ENCODE data around the gene PHPT1.

PHPT1 gene

DNA sequence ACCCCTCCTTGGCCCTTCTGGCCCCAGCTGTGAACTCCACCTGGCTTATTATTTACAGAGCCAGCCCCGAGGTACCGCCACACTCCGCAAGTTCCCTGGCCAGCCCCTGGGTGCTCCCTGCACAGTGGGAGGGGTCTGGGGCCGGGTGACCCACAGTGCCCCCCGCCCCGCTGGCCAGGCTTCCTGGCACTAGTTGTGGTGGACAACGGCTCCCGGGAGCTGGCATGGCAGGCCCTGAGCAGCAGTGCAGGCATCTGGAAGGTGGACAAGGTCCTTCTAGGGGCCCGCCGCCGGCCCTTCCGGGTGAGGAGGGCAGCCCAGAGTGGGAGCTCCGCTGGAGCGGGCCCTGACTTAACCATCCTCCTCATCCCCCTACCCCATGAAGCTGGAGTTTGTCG, 6.9 kb downstream of the PHPT1 start:
- Histone ChIP-seq H3K36me3 (ENCODE audit: control insufficient read depth, low read depth, low read length) (peaks cover 4% of the 10 kb centered on the region), H3K9me3 (ENCODE audit: control insufficient read depth, low read depth, low read length) (no peaks in the 10 kb centered on the region), H3K4me3 (ENCODE audit: low read length) (no peak overlapping the region), H3K9ac (ENCODE audit: low read length) (no peak overlapping the region), H3K4me1 (ENCODE audit: control insufficient read depth, low read depth, low read length) (no peaks in the 10 kb centered on the region), H3K27ac (ENCODE audit: low read length) (no peak overlapping the region), H3K27me3 (ENCODE audit: control insufficient read depth, insufficient read depth, low read length) (no peaks in the 10 kb centered on the region)

GRCh38 chr9:136856541-136857141, 7.4 kb downstream of the PHPT1 start:
- no peak overlapping the region for H3K27ac ChIP-seq (ENCODE audit: low read length)
- no peak overlapping the region for H3K9ac ChIP-seq (ENCODE audit: low read length)
- H3K4me1 ChIP-seq (ENCODE audit: control insufficient read depth, low read depth, low read length), result no peaks in the 10 kb centered on the region
- peaks cover 10% of the 10 kb centered on the region for H3K36me3 ChIP-seq (ENCODE audit: control insufficient read depth, low read depth, low read length)
- H3K9me3 ChIP-seq (ENCODE audit: control insufficient read depth, low read depth, low read length), result no peaks in the 10 kb centered on the region
- no peaks in the 10 kb centered on the region for H3K27me3 ChIP-seq (ENCODE audit: control insufficient read depth, insufficient read depth, low read length)
- H3K4me3 ChIP-seq (ENCODE audit: low read length), result no peak overlapping the region

GRCh38 chr9:136857166-136857565, 8.0 kb downstream of the PHPT1 start:
- Histone ChIP-seq H3K27ac (ENCODE audit: low read length) (no peak overlapping the region), H3K36me3 (ENCODE audit: control insufficient read depth, low read depth, low read length) (peaks cover 15% of the 10 kb centered on the region), H3K9me3 (ENCODE audit: control insufficient read depth, low read depth, low read length) (no peaks in the 10 kb centered on the region), H3K4me3 (ENCODE audit: low read length) (no peak overlapping the region), H3K4me1 (ENCODE audit: control insufficient read depth, low read depth, low read length) (no peaks in the 10 kb centered on the region), H3K27me3 (ENCODE audit: control insufficient read depth, insufficient read depth, low read length) (no peaks in the 10 kb centered on the region), H3K9ac (ENCODE audit: low read length) (no peak overlapping the region)

DNA sequence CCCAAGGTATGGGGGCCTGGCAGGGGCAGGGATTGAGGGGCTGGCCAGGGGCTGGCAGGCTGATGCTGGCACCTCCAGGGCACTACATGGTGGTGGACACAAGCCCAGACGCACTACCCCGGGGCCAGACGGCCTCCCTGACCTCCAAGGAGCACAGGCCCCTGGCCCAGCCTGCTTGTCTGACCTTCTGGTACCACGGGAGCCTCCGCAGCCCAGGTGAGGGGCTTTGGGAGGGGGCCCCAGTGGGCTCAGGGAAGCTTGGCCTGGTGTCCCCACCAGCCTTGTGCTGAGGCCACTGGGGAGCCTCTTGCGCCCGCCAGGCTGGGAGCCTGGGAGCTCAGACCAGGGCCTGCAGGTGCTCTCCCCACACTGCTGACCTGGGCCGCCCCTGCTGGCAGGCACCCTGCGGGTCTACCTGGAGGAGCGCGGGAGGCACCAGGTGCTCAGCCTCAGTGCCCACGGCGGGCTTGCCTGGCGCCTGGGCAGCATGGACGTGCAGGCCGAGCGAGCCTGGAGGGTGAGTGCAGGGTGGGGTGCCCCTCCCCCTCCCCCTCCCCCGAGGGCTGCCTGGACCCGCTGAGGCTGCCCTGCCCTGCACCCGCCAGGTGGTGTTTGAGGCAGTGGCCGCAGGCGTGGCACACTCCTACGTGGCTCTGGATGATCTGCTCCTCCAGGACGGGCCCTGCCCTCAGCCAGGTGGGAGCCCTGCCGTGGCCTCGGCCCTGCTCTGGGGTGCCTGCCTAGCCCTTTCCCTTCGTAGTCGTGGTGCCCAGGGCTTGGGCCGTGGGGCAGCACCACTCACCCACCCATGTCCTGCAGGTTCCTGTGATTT, 8.6 kb downstream of the PHPT1 start:
- H3K4me3 ChIP-seq (ENCODE audit: low read length), result no peak overlapping the region
- H3K4me1 ChIP-seq (ENCODE audit: control insufficient read depth, low read depth, low read length), result no peaks in the 10 kb centered on the region
- H3K9ac ChIP-seq (ENCODE audit: low read length), result no peak overlapping the region
- peaks cover 22% of the 10 kb centered on the region for H3K36me3 ChIP-seq (ENCODE audit: control insufficient read depth, low read depth, low read length)
- H3K27me3 ChIP-seq (ENCODE audit: control insufficient read depth, insufficient read depth, low read length), result no peaks in the 10 kb centered on the region
- H3K27ac ChIP-seq (ENCODE audit: low read length), result no peak overlapping the region
- no peaks in the 10 kb centered on the region for H3K9me3 ChIP-seq (ENCODE audit: control insufficient read depth, low read depth, low read length)

GRCh38 chr9:136858452-136858843, 9.2 kb downstream of the PHPT1 start:
- no peaks in the 10 kb centered on the region for H3K4me1 ChIP-seq (ENCODE audit: control insufficient read depth, low read depth, low read length)
- no peak overlapping the region for H3K4me3 ChIP-seq (ENCODE audit: low read length)
- no peaks in the 10 kb centered on the region for H3K9me3 ChIP-seq (ENCODE audit: control insufficient read depth, low read depth, low read length)
- H3K27me3 ChIP-seq (ENCODE audit: control insufficient read depth, insufficient read depth, low read length), result no peaks in the 10 kb centered on the region
- H3K36me3 ChIP-seq (ENCODE audit: control insufficient read depth, low read depth, low read length), result peaks cover 28% of the 10 kb centered on the region
- H3K9ac ChIP-seq (ENCODE audit: low read length), result no peak overlapping the region
- H3K27ac ChIP-seq (ENCODE audit: low read length), result no peak overlapping the region

DNA sequence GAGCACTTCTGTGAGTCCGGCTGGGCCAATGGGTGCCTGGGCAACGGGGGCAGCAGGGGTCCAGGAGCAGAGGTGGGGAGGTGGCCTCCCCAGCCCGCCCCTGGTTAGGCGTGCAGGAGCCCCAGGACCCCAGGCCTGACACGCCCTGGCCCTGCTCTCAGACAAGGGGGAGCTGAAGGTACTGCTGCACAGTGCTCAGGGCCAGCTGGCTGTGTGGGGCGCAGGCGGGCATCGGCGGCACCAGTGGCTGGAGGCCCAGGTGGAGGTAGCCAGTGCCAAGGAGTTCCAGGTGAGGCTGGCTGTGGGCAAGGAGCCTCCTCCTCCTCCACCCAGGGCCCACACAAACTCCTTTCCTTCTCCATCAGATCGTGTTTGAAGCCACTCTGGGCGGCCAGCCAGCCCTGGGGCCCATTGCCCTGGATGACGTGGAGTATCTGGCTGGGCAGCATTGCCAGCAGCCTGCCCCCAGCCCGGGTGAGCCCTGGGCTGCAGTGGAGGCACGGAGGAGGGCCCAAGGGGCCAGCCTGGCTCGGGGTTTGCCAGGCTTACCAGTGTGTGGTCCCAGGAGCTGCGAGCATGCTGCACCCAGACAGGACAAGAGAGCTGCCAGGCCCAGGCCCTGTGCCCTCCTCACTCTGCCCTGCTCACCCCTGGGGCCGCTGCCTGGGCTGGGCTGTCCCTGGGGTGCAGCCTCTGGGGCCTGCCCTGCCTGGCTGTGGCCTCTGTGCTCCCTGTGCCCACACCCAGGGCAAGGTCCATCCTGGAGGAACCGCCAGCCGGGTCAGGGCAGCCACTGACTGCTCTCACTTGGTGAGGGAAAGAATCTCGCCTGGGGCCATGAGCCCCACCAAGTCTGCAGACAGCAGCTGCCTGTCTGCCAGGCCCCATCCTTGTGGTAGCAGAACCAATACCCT, 9.9 kb downstream of the PHPT1 start:
- Histone ChIP-seq H3K36me3 (ENCODE audit: control insufficient read depth, low read depth, low read length) (peaks cover 35% of the 10 kb centered on the region), H3K9me3 (ENCODE audit: control insufficient read depth, low read depth, low read length) (no peaks in the 10 kb centered on the region), H3K27me3 (ENCODE audit: control insufficient read depth, insufficient read depth, low read length) (no peaks in the 10 kb centered on the region), H3K4me3 (ENCODE audit: low read length) (no peak overlapping the region), H3K27ac (ENCODE audit: low read length) (no peak overlapping the region), H3K4me1 (ENCODE audit: control insufficient read depth, low read depth, low read length) (no peaks in the 10 kb centered on the region), H3K9ac (ENCODE audit: low read length) (no peak overlapping the region)

DNA sequence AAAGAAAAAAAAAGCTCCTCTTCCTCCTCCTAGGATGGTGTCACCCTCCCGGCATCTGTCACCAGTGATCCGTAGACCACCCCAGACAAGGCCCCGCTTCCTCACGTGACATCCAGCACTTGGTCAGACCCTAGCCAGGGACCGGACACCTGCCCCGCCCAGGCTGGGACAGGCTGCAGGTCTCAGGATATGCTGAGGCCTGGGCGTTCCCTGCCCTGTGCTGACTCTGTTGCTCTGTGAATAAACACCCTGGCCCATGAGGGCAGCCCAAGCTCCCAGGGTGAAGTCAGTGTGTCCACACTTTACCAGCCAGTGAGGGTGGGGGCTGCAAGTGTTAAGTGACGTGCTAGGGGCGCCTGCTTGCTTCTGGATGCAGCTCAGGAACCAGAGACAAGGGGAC, 11.3 kb downstream of the PHPT1 start:
- H3K9me3 ChIP-seq (ENCODE audit: control insufficient read depth, low read depth, low read length), result no peaks in the 10 kb centered on the region
- H3K4me3 ChIP-seq (ENCODE audit: low read length), result no peak overlapping the region
- peaks cover 4% of the 10 kb centered on the region for H3K4me1 ChIP-seq (ENCODE audit: control insufficient read depth, low read depth, low read length)
- no peaks in the 10 kb centered on the region for H3K27me3 ChIP-seq (ENCODE audit: control insufficient read depth, insufficient read depth, low read length)
- no peak overlapping the region for H3K27ac ChIP-seq (ENCODE audit: low read length)
- no peak overlapping the region for H3K9ac ChIP-seq (ENCODE audit: low read length)
- H3K36me3 ChIP-seq (ENCODE audit: control insufficient read depth, low read depth, low read length), result peaks cover 37% of the 10 kb centered on the region

DNA sequence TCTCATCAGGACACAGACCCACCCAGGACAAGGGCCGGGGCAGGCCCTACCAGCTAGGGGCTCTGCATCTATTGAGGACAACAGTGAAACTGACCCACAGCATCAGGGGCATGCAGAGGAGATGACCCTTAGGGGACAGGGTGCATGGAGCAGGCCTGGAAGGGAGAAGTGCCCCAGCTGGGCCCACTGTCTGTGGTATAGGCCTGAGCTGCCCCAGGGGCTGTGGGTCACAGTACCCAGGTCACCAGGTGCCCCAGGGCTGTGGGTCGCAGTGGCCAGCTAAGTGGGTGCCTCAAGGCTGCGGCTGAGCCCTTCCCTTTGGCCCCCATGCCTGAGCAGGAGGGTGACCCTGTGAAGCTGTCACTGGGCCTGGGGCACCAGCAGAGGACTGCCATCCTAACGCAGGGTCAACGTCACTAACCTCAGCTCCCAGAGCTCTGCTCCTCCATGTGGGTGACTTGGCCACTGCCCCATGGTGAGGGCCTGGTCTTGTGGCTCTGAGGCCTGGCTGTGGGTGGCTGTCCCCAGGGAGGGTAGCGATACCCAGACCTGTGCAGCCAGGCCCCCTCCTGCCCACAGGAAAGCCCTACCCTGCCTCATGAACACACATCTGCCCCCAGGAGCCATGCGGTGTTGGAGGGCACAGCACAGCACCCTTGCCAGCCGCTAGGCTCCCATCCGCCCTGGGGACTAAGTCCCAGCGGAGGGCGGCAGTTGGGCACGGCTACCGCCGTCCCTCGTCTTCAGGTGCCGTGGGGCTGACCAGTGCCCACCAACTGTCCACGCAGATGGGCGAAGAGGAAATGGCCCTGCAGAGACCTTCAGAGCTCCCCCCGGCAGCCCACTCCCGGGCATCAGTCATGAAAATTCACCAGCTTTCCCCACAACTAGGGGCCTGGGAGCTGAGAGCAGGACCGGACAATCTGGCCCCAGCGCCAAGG, 12.0 kb downstream of the PHPT1 start:
- Histone ChIP-seq H3K27ac (ENCODE audit: low read length) (no peak overlapping the region), H3K4me3 (ENCODE audit: low read length) (no peak overlapping the region), H3K9me3 (ENCODE audit: control insufficient read depth, low read depth, low read length) (no peaks in the 10 kb centered on the region), H3K9ac (ENCODE audit: low read length) (no peak overlapping the region), H3K36me3 (ENCODE audit: control insufficient read depth, low read depth, low read length) (peaks cover 37% of the 10 kb centered on the region), H3K27me3 (ENCODE audit: control insufficient read depth, insufficient read depth, low read length) (no peaks in the 10 kb centered on the region), H3K4me1 (ENCODE audit: control insufficient read depth, low read depth, low read length) (peaks cover 4% of the 10 kb centered on the region)

- Histone ChIP-seq H3K9ac (ENCODE audit: low read length) (no peak overlapping the region), H3K4me1 (ENCODE audit: control insufficient read depth, low read depth, low read length) (peaks cover 4% of the 10 kb centered on the region), H3K27me3 (ENCODE audit: control insufficient read depth, insufficient read depth, low read length) (no peaks in the 10 kb centered on the region), H3K9me3 (ENCODE audit: control insufficient read depth, low read depth, low read length) (no peaks in the 10 kb centered on the region), H3K4me3 (ENCODE audit: low read length) (no peak overlapping the region), H3K36me3 (ENCODE audit: control insufficient read depth, low read depth, low read length) (peaks cover 37% of the 10 kb centered on the region), H3K27ac (ENCODE audit: low read length) (no peak overlapping the region)
Measured at GRCh38 chr9:136861874-136862457, 12.8 kb downstream of the PHPT1 start.

- no peak overlapping the region for H3K4me3 ChIP-seq (ENCODE audit: low read length)
- no peaks in the 10 kb centered on the region for H3K27me3 ChIP-seq (ENCODE audit: control insufficient read depth, insufficient read depth, low read length)
- H3K9ac ChIP-seq (ENCODE audit: low read length), result no peak overlapping the region
- H3K36me3 ChIP-seq (ENCODE audit: control insufficient read depth, low read depth, low read length), result peaks cover 37% of the 10 kb centered on the region
- H3K4me1 ChIP-seq (ENCODE audit: control insufficient read depth, low read depth, low read length), result peaks cover 4% of the 10 kb centered on the region
- no peaks in the 10 kb centered on the region for H3K9me3 ChIP-seq (ENCODE audit: control insufficient read depth, low read depth, low read length)
- H3K27ac ChIP-seq (ENCODE audit: low read length), result no peak overlapping the region
Measured at GRCh38 chr9:136862849-136863622, 13.8 kb downstream of the PHPT1 start.
